LoVo (cell line): ENCODE results near the gene ZNF30.
A peak's percentile ranks its signal among the peaks of the same experiment; 100 is the strongest.
"Not testable (repeated sequence)": the region's sequence is repeated elsewhere in the genome, so short reads cannot be mapped to it uniquely, and the experiment has no call there.

Source experiments
- DNase-seq: peaks from one replicate; pipeline ENCODE4 v3.0.0-alpha.2; 2016; ENCODE audit warnings: low spot score

The ZNF30 gene

GRCh38 chr19:34960103-34960805 lies 33.6 kb downstream of the ZNF30 start:
- no peak for DNase-seq

- no peak for DNase-seq
Observed at GRCh38 chr19:34960940-34961679, 34.4 kb downstream of the ZNF30 start.

- DNase-seq: no peak
Observed at GRCh38 chr19:34961775-34962686, 35.3 kb downstream of the ZNF30 start.

DNA sequence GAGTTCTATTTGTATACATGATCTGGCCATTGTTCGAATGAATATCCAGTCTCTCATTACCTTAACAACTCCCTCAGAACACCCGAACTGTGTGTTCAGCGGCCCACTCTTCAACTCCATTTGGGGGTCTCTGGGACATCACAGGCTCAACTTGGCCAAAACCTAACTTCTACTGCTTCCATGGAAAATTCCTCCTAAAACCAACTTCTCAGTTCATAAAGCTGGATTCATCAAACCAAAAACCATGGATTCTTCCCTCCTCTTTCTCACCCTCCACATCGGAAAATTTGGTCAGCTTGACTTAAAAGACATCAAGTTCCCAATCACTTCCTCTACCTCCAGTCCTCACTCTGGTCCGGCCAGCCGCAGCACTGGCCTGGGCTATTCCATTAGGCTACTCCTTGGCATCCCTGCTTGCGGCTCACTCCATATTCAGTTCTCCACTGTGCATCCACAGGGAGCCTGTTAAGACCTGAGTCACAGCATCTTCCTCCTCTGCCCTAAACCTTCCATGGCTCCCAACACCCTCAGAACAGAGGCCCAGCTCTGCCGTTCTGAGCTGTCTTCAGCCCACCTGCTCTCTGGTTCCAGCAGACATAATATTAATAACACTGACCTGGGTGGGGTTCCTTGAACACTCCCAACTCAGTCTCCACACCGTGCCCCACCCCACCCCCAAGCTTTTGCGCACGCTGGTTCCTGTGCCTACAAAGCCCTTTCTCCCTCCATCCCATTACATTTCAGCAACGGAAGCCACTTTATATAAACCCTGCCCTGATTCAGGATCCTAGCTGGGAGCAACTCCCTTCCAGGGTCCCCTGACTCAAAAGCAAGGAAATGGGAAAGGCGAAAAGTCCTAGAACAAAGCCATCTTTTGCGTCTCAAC lies 36.2 kb downstream of the ZNF30 start:
- no peak for DNase-seq

DNA sequence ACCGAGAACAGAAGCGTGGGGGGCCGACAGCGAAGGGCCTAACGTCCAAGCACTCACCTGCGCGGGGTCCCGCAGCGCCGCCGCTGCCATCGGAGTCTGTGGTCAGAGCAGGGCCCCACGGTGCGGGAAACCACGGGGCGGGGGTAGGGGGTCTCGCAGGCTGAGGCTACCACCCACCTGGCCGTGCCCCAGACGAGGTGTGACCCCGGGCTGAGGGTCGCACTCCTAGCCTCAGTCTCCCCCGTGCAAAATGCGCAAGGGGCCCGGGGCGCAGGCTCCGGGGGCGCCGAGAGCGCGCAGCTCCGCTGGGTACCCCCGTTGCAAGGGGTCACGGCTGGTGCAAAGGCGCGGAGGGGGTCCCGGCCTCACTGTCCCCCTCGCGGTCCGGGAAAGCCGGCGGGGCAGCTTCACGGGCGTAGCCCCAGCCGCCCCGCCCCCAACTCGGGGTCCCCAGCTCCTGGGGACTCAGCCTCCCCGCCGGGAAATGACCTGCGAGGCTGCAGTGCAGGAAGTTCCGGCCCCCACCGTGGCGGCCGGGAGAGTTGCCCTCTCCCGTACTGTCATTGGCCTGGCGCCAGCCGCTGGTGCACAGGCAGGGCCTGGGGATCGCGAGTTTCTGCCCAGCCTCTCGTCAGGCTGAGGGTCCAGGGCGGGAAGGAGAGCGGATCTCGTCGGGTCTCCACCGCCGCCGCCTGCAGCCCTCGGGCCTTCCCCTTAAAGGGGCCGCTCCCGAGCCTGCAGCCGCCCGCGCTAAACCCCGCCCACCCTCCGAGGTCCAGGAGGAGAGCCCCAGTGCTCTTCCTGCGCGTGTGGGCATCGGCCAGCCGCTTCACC lies 37.1 kb downstream of the ZNF30 start, which contains the start of gene ZNF792:
ZNF792 (minus strand) TSS at position 657 of the 834 bp plus-strand sequence; CDS start at position 90, 567 bp downstream.
- peak; percentile 50 for DNase-seq

DNA sequence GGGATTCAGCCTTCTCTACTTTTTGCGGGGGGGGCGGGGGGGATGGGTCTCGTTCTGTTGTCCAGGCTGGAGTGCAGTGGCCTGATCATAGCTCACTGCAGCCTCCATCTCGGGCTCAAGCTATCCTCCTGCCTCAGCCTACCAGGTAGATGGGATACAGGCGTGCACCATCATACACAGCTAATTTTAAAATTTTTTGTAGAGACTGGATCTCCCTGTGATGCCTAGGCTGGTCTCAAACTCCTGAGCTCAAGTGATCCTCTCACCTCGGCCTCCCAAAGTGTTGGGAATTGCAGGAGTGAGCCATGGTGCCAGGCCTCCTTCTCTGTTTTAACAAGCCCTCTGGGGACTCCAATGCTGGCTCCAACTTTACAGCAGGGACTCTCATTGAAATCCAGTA lies 37.9 kb downstream of the ZNF30 start:
- no peak for DNase-seq

- DNase-seq: not testable (repeated sequence)
Observed at GRCh38 chr19:34965505-34965904, 38.8 kb downstream of the ZNF30 start.

GRCh38 chr19:34967551-34967950 lies 40.8 kb downstream of the ZNF30 start:
- no peak for DNase-seq

DNA sequence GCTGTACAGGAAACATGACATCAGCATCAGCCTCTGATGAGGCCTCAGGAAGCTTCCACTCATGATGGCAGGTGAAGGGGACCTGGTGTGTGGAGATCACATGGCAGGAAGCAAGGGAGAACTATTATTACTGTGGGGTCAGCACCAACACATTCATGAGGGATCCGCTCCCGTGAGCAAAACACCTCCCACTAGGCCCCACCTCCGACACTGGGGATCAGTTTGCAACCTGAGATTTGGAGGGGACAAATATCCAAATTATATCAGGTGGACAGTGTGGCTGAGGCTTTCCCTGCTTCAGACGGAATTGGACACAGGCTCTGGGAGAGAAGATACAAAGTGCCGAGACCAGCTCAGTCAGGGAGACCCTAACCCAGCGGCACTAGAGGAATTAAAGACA lies 43.0 kb downstream of the ZNF30 start:
- no peak for DNase-seq

DNA sequence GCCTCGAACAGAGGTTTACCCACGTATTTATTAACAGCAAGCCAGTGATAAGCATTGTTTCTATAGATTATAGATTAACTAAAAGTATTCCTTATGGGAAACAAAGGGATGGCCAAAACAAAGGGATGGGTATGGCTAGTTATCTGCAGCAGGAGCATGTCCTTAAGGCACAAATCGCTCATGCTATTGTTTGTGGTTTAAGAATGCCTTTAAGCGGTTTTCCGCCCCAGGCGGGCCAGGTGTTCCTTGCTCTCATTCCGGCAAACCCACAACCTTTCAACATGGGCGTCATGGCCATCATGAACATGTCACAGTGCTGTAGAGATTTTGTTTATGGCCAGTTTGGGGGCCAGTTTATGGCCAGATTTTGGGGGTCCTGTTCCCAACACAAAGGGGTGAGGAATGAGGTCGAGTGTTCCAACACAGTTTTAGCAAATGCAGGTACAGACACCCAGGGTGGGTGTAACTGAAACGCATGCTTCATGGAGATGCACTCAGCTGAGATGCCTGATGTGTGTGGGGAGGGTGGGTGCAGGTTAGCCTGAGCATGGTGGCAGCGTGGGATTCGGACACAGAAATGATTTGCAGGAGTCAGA lies 43.6 kb downstream of the ZNF30 start:
- DNase-seq: not testable (repeated sequence)

- DNase-seq: no peak
Observed at GRCh38 chr19:34972163-34972705, 45.5 kb downstream of the ZNF30 start.

GRCh38 chr19:34974646-34975045 lies 47.9 kb downstream of the ZNF30 start:
- no peak for DNase-seq

DNA sequence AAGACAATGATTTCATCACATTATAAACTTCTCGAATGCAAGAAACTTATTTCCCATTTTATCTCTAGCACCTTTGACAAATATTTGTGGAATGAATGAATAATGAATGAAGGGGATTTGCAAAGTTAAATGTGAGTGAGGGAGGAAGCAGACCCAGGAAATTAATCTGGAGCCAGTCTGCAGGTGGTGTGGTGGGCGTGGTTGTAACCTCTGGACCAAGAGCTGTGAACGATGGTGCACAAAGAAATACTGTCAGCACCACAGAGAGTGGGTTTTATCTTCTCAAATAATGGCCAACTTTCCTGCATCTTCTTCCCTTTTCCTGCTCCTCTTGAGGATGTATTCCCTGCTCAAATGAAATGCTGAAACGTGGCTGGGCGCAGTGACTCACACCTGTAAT lies 48.4 kb downstream of the ZNF30 start:
- DNase-seq: no peak

DNA sequence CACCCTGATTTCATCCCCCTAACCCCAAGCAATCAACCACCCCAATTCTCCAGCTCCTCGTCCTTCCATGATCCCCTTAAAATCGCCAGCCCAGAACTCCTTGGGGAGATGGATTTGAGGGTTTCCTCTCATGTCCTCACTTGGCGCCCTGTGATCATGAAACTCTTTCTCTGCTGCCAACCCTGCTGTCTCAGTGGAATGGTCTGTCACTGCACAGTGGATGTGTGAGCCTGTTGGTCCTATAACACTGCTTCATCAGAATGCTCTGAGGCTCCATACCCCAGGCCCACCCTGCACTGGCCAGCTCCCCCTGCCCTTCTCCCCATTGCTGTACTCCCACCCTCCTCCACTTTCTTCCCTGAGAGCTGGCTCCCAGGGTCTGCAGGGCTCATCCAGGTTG lies 49.9 kb downstream of the ZNF30 start:
- no peak for DNase-seq

DNA sequence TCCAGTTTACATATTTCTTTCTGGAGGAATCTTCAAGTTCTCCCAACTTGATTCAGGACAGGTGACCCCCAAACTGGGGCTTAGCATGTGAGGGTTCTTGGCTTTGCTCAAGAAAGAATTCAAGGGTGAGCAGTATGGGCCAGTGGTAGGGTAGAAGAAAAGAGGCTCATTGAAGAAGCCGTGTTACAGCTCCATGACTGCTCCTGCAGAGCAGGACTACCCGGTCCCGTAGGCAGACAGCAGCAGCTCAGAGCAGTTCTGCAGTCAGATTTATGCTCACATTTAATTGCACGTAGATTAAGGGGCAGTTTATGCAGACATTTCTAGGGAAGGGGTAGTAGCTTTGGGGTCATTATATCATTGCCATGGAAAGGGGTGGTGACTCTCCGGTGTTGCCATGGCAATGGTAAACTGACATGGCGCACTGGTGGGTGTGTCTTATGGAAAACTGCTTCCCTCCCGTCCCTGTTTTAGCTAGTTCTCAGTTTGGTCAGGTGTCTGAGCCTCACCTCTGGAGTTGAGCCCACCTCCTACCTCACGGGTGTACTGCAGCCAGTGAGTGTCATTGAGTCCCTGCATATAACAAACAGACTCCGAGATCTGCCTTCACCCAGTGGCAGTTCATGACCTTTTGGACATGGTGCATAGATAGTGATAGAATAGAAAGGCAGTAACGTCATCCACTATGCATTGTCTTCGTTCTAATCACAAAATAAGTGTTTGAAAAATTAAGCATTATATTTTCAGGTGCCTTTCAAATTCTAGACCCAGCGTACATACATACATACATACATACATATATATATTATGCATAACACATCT lies 53.3 kb downstream of the ZNF30 start:
- DNase-seq: no peak

- no peak for DNase-seq
Observed at GRCh38 chr19:34982275-34982674, 55.6 kb downstream of the ZNF30 start.

DNA sequence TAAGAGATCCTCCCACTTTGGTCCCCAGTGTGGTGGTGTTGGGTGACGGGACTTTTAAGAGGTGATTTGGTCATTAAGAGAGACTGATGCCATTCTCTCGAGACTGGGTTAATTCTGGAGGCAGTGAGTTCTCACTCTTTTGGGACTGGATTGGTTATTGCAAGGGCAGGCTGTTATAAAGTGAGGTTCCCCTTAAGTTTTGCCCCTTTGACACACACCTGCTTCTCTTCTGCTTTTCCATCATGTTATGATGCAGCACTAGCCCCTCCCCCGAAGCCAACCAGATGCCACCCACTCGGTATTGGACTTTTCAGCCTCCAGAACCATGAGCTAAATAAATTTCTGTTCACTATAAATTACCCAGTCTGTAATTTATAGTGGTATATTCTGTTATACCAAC lies 57.1 kb downstream of the ZNF30 start:
- no peak for DNase-seq

GRCh38 chr19:34984287-34984686 lies 57.6 kb downstream of the ZNF30 start:
- no peak for DNase-seq
